ENCODE results near the gene OAS2.
"Not testable (repeated sequence)": the region's sequence is repeated elsewhere in the genome, so short reads cannot be mapped to it uniquely, and the experiment has no call there.

The OAS2 gene

GRCh38 chr12:112957125-112957524 lies 21.2 kb upstream of the OAS2 start:
- H3K9ac ChIP-seq (ENCODE audit: low read length); H3K4me3 ChIP-seq (ENCODE audit: low read depth, low read length); H3K27me3 ChIP-seq (ENCODE audit: insufficient read depth, low read length); H3K27ac ChIP-seq (ENCODE audit: low read depth, low read length); H3K79me2 ChIP-seq (ENCODE audit: control insufficient read depth, insufficient read depth, low read length, poor library complexity); H3K14ac ChIP-seq (ENCODE audit: low read length); H3K4me1 ChIP-seq (ENCODE audit: control insufficient read depth in 1 of 2, insufficient read depth in 2 of 2, low read length in 2 of 2); H3K4ac ChIP-seq (ENCODE audit: low read depth, low read length); H3K79me1 ChIP-seq (ENCODE audit: low read length); H2AK5ac ChIP-seq (ENCODE audit: low read length); H3K23ac ChIP-seq (ENCODE audit: low read length); H3K4me2 ChIP-seq (ENCODE audit: low read length); H3K9me3 ChIP-seq (ENCODE audit: insufficient read depth, low read depth, low read length); H3K36me3 ChIP-seq (ENCODE audit: control insufficient read depth in 1 of 2, insufficient read depth in 2 of 2, low read length in 2 of 2); H2BK120ac ChIP-seq (ENCODE audit: insufficient read depth, low read length, poor library complexity); DNase-seq; H2AFZ ChIP-seq (ENCODE audit: insufficient read depth, low read length, poor library complexity); H2BK12ac ChIP-seq (ENCODE audit: low read length); H4K8ac ChIP-seq (ENCODE audit: low read depth, low read length); H4K12ac ChIP-seq (ENCODE audit: low read depth, low read length); H3K18ac ChIP-seq (ENCODE audit: low read length); H2BK5ac ChIP-seq (ENCODE audit: low read depth, low read length, poor library complexity); H4K91ac ChIP-seq (ENCODE audit: low read depth, low read length): not testable (repeated sequence)
- no CpG with 5 or more reads among the region's 4 CpGs for WGBS (ENCODE audit: extremely low coverage, insufficient coverage, insufficient read length)

GRCh38 chr12:112961074-112961473 lies 17.2 kb upstream of the OAS2 start:
- Histone ChIP-seq H3K4ac (ENCODE audit: low read depth, low read length) (no peak overlapping the region), H3K18ac (ENCODE audit: low read length) (no peak overlapping the region), H3K27ac (ENCODE audit: low read depth, low read length) (no peak overlapping the region), H3K36me3 (ENCODE audit: control insufficient read depth in 1 of 2, insufficient read depth in 2 of 2, low read length in 2 of 2) (no peaks in the 10 kb centered on the region), H3K4me2 (ENCODE audit: low read length) (no peak overlapping the region), H3K4me3 (ENCODE audit: low read depth, low read length) (no peak overlapping the region), H4K12ac (ENCODE audit: low read depth, low read length) (no peak overlapping the region), H2BK12ac (ENCODE audit: low read length) (no peak overlapping the region), H2BK120ac (ENCODE audit: insufficient read depth, low read length, poor library complexity) (no peak overlapping the region), H2AFZ (ENCODE audit: insufficient read depth, low read length, poor library complexity) (no peak overlapping the region), H2BK5ac (ENCODE audit: low read depth, low read length, poor library complexity) (no peak overlapping the region), H4K91ac (ENCODE audit: low read depth, low read length) (no peak overlapping the region), H3K14ac (ENCODE audit: low read length) (no peak overlapping the region), H2AK5ac (ENCODE audit: low read length) (no peak overlapping the region), H3K79me2 (ENCODE audit: control insufficient read depth, insufficient read depth, low read length, poor library complexity) (no peaks in the 10 kb centered on the region), H3K9ac (ENCODE audit: low read length) (no peak overlapping the region), H3K4me1 (ENCODE audit: control insufficient read depth in 1 of 2, insufficient read depth in 2 of 2, low read length in 2 of 2) (no peaks in the 10 kb centered on the region), H3K9me3 (ENCODE audit: insufficient read depth, low read depth, low read length) (peaks cover 5% of the 10 kb centered on the region), H4K8ac (ENCODE audit: low read depth, low read length) (no peak overlapping the region), H3K23ac (ENCODE audit: low read length) (no peak overlapping the region), H3K27me3 (ENCODE audit: insufficient read depth, low read length) (no peaks in the 10 kb centered on the region), H3K79me1 (ENCODE audit: low read length) (no peaks in the 10 kb centered on the region)
- DNase-seq, result no peak
- WGBS (ENCODE audit: extremely low coverage, insufficient coverage, insufficient read length), result no CpG with 5 or more reads among the region's 7 CpGs

DNA sequence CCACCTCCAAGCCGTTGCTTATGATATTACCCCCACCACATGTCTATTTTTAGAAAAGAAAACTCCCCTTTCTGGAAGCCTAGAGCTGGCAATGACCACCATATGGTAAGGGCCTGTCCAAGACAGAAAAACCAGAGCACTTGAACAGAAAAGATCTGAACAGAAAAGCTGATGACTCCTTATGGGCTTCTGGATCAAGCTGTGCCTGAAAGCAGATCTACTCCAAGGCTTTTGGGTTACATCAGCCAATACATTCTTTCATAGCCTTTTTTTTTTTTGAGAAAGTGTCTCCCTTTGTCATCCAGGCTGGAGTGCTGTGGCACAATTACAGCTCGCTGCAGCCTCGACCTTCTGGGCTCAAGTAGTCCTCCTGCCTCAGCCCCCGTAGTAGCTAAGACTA lies 16.8 kb upstream of the OAS2 start:
- H4K8ac ChIP-seq (ENCODE audit: low read depth, low read length), result no peak overlapping the region
- WGBS (ENCODE audit: extremely low coverage, insufficient coverage, insufficient read length), result no CpG with 5 or more reads among the region's 4 CpGs
- no peak overlapping the region for H2BK5ac ChIP-seq (ENCODE audit: low read depth, low read length, poor library complexity)
- no peaks in the 10 kb centered on the region for H3K79me2 ChIP-seq (ENCODE audit: control insufficient read depth, insufficient read depth, low read length, poor library complexity)
- no peak overlapping the region for H2BK120ac ChIP-seq (ENCODE audit: insufficient read depth, low read length, poor library complexity)
- no peak for DNase-seq
- H2BK12ac ChIP-seq (ENCODE audit: low read length), result no peak overlapping the region
- no peak overlapping the region for H3K14ac ChIP-seq (ENCODE audit: low read length)
- H4K91ac ChIP-seq (ENCODE audit: low read depth, low read length), result no peak overlapping the region
- no peak overlapping the region for H3K4me2 ChIP-seq (ENCODE audit: low read length)
- no peaks in the 10 kb centered on the region for H3K79me1 ChIP-seq (ENCODE audit: low read length)
- H3K9me3 ChIP-seq (ENCODE audit: insufficient read depth, low read depth, low read length), result peaks cover 5% of the 10 kb centered on the region
- no peak overlapping the region for H2AFZ ChIP-seq (ENCODE audit: insufficient read depth, low read length, poor library complexity)
- no peak overlapping the region for H4K12ac ChIP-seq (ENCODE audit: low read depth, low read length)
- no peaks in the 10 kb centered on the region for H3K4me1 ChIP-seq (ENCODE audit: control insufficient read depth in 1 of 2, insufficient read depth in 2 of 2, low read length in 2 of 2)
- H3K4me3 ChIP-seq (ENCODE audit: low read depth, low read length), result no peak overlapping the region
- no peaks in the 10 kb centered on the region for H3K27me3 ChIP-seq (ENCODE audit: insufficient read depth, low read length)
- no peak overlapping the region for H3K23ac ChIP-seq (ENCODE audit: low read length)
- H3K27ac ChIP-seq (ENCODE audit: low read depth, low read length), result no peak overlapping the region
- H3K9ac ChIP-seq (ENCODE audit: low read length), result no peak overlapping the region
- no peaks in the 10 kb centered on the region for H3K36me3 ChIP-seq (ENCODE audit: control insufficient read depth in 1 of 2, insufficient read depth in 2 of 2, low read length in 2 of 2)
- no peak overlapping the region for H2AK5ac ChIP-seq (ENCODE audit: low read length)
- H3K4ac ChIP-seq (ENCODE audit: low read depth, low read length), result no peak overlapping the region
- no peak overlapping the region for H3K18ac ChIP-seq (ENCODE audit: low read length)

DNA sequence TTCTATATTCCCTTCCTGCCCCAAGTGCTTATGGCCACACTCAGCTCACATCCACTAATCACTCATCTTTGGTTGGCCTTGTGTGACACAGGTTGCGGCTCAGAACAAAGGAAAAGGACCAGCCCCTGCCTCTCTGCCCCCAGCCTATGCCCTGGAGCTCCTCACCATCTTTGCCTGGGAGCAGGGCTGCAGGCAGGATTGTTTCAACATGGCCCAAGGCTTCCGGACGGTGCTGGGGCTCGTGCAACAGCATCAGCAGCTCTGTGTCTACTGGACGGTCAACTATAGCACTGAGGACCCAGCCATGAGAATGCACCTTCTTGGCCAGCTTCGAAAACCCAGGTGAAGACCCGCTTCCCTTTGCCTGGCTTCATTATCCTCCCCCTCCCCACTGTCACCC lies 15.8 kb upstream of the OAS2 start:
- H2AFZ ChIP-seq (ENCODE audit: insufficient read depth, low read length, poor library complexity), result no peak overlapping the region
- no peak overlapping the region for H3K18ac ChIP-seq (ENCODE audit: low read length)
- H3K14ac ChIP-seq (ENCODE audit: low read length), result no peak overlapping the region
- no peak overlapping the region for H2AK5ac ChIP-seq (ENCODE audit: low read length)
- peaks cover 5% of the 10 kb centered on the region for H3K9me3 ChIP-seq (ENCODE audit: insufficient read depth, low read depth, low read length)
- H3K27me3 ChIP-seq (ENCODE audit: insufficient read depth, low read length), result no peaks in the 10 kb centered on the region
- H3K79me1 ChIP-seq (ENCODE audit: low read length), result no peaks in the 10 kb centered on the region
- no peak overlapping the region for H2BK12ac ChIP-seq (ENCODE audit: low read length)
- no peak overlapping the region for H3K23ac ChIP-seq (ENCODE audit: low read length)
- no peaks in the 10 kb centered on the region for H3K4me1 ChIP-seq (ENCODE audit: control insufficient read depth in 1 of 2, insufficient read depth in 2 of 2, low read length in 2 of 2)
- no peak overlapping the region for H3K4me2 ChIP-seq (ENCODE audit: low read length)
- no peak overlapping the region for H4K12ac ChIP-seq (ENCODE audit: low read depth, low read length)
- H4K8ac ChIP-seq (ENCODE audit: low read depth, low read length), result no peak overlapping the region
- no peak overlapping the region for H3K4me3 ChIP-seq (ENCODE audit: low read depth, low read length)
- H3K79me2 ChIP-seq (ENCODE audit: control insufficient read depth, insufficient read depth, low read length, poor library complexity), result no peaks in the 10 kb centered on the region
- no peak for DNase-seq
- no peak overlapping the region for H2BK120ac ChIP-seq (ENCODE audit: insufficient read depth, low read length, poor library complexity)
- no CpG with 5 or more reads among the region's 7 CpGs for WGBS (ENCODE audit: extremely low coverage, insufficient coverage, insufficient read length)
- no peak overlapping the region for H3K9ac ChIP-seq (ENCODE audit: low read length)
- H3K4ac ChIP-seq (ENCODE audit: low read depth, low read length), result no peak overlapping the region
- no peaks in the 10 kb centered on the region for H3K36me3 ChIP-seq (ENCODE audit: control insufficient read depth in 1 of 2, insufficient read depth in 2 of 2, low read length in 2 of 2)
- H4K91ac ChIP-seq (ENCODE audit: low read depth, low read length), result no peak overlapping the region
- H2BK5ac ChIP-seq (ENCODE audit: low read depth, low read length, poor library complexity), result no peak overlapping the region
- no peak overlapping the region for H3K27ac ChIP-seq (ENCODE audit: low read depth, low read length)

All from trophoblast cell (in vitro differentiated cells and primary cell).